D721Med (cell line): ENCODE data around the gene MIER1.

Source experiments
- DNase-seq: peaks from one replicate; pipeline ENCODE4 v3.0.0; 2011; ENCODE audit warnings: low spot score; ENCODE audit not compliant: insufficient read length
- FAIRE-seq: peaks from 2 replicates; lab custom pipeline; 2011; peaks lifted over from hg19 to GRCh38; lab: Jason Lieb, UNC
- TF ChIP-seq, protein P1 (sequence below): IDR thresholded peaks from 2 replicates; pipeline ENCODE4 v1.5.1; 2012; ENCODE audit warnings: mild to moderate bottlenecking, control low read depth; ENCODE audit not compliant: insufficient read depth; ENCODE audit errors: missing control alignments

The MIER1 gene

DNA sequence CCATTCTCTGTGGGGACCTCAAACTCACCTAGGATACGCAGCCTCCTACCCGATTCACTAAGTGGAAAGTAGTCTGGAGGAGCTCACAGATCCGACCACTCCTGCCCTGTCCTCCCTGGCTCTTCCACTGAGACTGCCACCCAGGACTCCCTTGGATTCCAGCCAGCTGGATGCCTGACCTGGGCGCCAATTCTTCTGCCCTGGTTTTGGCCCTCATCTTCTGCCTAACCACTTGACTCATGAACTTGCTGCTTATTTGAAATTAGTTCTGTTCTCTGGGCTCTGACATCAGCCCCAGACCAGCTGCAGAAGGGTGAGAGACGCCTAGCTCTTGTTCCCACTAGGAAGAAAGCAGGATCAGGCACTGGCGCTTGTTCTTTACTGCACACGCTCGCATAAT is 80.3 kb downstream of the MIER1 start:
- DNase-seq (no peak), FAIRE-seq (no peak)
- TF ChIP-seq, protein P1, sequence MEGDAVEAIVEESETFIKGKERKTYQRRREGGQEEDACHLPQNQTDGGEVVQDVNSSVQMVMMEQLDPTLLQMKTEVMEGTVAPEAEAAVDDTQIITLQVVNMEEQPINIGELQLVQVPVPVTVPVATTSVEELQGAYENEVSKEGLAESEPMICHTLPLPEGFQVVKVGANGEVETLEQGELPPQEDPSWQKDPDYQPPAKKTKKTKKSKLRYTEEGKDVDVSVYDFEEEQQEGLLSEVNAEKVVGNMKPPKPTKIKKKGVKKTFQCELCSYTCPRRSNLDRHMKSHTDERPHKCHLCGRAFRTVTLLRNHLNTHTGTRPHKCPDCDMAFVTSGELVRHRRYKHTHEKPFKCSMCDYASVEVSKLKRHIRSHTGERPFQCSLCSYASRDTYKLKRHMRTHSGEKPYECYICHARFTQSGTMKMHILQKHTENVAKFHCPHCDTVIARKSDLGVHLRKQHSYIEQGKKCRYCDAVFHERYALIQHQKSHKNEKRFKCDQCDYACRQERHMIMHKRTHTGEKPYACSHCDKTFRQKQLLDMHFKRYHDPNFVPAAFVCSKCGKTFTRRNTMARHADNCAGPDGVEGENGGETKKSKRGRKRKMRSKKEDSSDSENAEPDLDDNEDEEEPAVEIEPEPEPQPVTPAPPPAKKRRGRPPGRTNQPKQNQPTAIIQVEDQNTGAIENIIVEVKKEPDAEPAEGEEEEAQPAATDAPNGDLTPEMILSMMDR, result no peak

DNA sequence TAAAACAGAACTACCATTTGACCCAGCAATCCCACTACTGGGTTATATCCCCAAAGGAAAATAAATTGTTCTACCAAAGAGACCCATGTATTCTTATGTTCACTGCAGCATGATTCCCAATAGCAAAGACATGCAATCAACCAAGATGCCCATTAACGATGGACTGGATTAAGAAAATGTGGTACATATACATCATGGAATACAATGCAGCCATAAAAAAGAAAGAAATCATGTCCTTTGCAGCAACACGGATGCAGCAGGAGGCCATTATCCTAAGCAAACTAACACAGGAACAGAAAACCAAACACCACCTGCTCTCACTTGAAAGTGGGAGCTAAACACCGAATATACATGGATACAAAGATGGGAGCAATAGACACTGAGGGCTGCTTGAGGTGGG is 85.0 kb downstream of the MIER1 start:
- TF ChIP-seq, protein P1, result no peak
- FAIRE-seq (no peak), DNase-seq (no peak)

DNA sequence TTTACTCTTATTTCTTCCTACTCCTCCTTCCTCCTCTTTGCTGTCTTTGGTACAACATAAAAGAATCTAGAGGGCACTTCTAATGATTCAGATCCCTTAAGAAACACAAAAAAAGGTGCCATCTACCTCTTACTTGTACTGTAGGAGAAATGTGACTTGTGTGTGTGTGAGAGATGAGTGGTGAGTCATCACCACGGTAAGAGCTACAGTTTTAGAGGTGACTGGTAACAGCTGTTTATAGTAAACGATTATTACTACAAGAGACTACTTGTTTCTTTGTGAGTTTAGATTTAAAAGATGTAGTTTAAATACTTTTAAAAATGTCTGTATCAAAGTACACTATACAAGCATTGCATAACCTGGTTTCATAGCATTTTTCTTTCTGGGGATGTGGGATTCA is 88.8 kb downstream of the MIER1 start:
- FAIRE-seq, result no peak
- DNase-seq, result no peak

DNA sequence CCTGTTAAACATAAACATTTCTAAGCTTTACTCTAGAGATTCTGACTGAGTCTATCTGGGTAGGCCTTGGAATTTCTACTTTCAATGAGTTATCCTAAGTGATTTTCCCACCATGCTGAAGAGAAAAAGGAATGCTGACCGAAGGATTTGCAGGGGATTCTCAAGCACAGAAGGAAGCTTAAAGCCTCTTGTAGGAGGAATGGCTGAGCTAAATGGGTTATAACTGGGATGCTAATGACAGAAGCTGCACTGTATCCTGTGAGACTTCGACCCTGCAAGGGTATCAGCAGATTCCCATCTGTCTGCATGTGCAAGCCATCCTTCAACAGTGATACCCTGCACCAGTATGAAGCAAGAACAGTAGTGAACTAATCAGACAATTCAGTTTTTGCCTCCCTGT is 93.8 kb downstream of the MIER1 start:
- DNase-seq, result no peak
- TF ChIP-seq, protein P1, result no peak
- peak; percentile 48 for FAIRE-seq

More for the DNA sequence above, 88.8 kb downstream of the MIER1 start:
- TF ChIP-seq, protein P1, result no peak

DNA sequence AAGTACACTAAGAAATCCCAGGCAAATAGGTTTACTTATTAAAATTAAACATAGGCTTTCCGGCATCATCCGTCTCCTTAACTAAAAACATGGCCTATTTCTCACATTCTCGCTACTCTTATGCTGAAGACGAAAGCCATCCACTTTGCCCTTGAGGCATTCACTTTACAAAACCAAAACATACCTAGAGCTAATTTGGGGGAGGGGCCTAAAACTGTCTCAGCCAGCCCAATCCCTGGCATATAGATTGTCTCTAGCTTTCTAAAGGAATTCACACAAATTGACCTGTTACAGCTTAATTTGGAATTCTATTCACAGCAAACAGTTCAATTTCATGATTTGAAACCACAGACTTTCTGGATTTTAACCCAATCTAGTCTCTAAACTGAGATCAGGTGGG is 94.3 kb downstream of the MIER1 start:
- TF ChIP-seq, protein P1, result no peak
- FAIRE-seq (no peak), DNase-seq (no peak)

DNA sequence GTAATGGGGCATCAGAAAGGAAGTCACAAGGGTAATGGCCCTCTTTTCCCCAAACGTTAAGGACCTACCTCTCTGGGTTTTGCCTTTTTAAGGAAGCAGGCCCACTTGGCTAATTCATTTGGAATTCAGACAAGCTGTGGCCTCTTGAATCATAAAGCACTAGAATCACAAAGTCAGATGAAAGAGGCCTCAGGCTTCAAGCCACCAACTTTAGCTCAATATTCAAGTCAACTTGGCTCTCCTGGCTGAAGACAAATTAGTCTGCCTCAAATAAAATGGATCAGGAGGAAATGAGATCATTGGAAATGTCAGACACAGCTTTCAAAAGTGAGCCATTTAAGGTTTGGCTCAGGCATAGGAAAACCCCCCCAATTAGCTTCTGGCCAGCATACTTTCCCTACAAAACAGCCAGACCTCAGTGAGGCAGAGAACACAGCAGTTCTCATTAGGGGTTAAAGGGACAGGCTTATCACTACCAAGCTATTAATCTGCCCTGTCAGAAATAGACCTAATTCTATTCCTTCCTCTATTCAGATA is 94.9 kb downstream of the MIER1 start:
- FAIRE-seq (no peak), DNase-seq (no peak)
- TF ChIP-seq, protein P1, result no peak

DNA sequence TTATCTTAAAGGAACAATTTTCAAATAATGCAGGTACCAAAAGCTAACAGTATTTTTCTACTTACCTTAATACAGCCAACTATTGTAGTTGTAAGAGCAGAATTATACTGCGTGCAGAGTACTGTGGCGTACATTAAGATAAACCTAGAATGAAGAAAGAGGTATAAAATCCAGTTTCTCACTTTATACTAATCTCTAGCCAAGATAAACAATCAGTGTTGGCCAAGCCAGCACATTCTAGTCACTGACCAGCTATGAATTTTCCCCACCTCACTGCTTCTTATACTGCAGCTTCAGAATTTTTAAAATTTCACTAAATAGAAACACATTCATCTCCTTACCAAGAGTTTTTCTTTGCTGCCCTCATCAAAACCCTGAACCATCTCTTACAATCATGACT is 95.5 kb downstream of the MIER1 start:
- FAIRE-seq, result no peak

More for the DNA sequence above, 95.5 kb downstream of the MIER1 start:
- DNase-seq, result no peak
- TF ChIP-seq, protein P1, result no peak
